ENCODE data around the gene USF2. TPM values are rescaled to one million over a fixed set of nuclear protein-coding genes. Genes with fewer than 3 reads are reported as not detected.

USF2 gene
- polyA plus RNA-seq, 1 donor from 2014 or later, result 107 TPM

DNA sequence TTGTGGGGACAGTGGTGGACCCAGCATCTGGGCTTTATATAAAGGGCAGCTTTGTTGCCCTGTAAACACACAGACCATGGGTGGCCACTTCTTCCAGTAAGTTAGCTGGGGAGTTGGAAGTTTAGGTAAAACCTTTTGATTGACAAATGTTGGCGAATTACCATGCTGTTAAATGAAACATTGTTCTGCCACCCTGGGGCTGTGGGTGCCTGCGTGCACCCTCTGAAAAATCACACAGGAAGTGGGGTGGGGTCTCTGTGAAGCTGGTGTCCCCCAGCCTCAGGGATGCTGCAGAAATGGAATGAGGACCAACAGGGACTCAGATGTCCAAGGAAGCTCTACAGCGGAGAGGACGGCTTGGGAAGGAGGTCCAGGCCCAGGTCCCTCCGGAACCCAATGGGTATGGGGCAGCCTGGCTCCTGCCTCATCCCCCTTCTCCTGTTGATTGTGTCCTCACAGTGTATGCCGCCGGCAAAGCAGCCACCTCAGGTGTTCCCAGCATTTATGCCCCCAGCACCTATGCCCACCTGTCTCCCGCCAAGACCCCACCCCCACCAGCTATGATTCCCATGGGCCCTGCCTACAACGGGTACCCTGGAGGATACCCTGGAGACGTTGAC is 2.8 kb upstream of the USF2 start:
- peaks cover 6% of the 10 kb centered on the region for H3K79me2 ChIP-seq (replicated peaks; ENCODE audit: insufficient read depth, low read length)
- H3K36me3 ChIP-seq (ENCODE audit: insufficient read depth, low read length), result no peaks in the 10 kb centered on the region
- H3K27ac ChIP-seq (ENCODE audit: low read length), result no peak overlapping the region
- H4K20me1 ChIP-seq (ENCODE audit: insufficient read depth), result no peaks in the 10 kb centered on the region
- H3K27me3 ChIP-seq (ENCODE audit: insufficient read depth, low read depth, low read length), result no peaks in the 10 kb centered on the region
- no peak overlapping the region for H2AFZ ChIP-seq (ENCODE audit: low read depth, low read length)
- H3K4me3 ChIP-seq (ENCODE audit: low read length), result no peak overlapping the region
- H3K9ac ChIP-seq (ENCODE audit: low read length), result no peak overlapping the region
- H3F3A ChIP-seq (ENCODE audit: insufficient read depth, low read length, poor library complexity, severe bottlenecking), result no peaks in the 10 kb centered on the region
- H3K9me3 ChIP-seq (ENCODE audit: low read length), result no peaks in the 10 kb centered on the region
- H3K9me2 ChIP-seq (ENCODE audit: insufficient read depth, low read length), result no peaks in the 10 kb centered on the region
- TF ChIP-seq POLR2AphosphoS5 (IDR thresholded peaks at IDR 0.05), result no peak
- TF ChIP-seq EP300 (conservative IDR thresholded peaks at IDR 0.05; ENCODE audit: poor library complexity, severe bottlenecking), result no peak
- no peak for TF ChIP-seq EZH2 (IDR thresholded peaks at IDR 0.05; ENCODE audit: borderline replicate concordance, insufficient read depth, low read length, poor library complexity, severe bottlenecking)
- TF ChIP-seq, protein P1, sequence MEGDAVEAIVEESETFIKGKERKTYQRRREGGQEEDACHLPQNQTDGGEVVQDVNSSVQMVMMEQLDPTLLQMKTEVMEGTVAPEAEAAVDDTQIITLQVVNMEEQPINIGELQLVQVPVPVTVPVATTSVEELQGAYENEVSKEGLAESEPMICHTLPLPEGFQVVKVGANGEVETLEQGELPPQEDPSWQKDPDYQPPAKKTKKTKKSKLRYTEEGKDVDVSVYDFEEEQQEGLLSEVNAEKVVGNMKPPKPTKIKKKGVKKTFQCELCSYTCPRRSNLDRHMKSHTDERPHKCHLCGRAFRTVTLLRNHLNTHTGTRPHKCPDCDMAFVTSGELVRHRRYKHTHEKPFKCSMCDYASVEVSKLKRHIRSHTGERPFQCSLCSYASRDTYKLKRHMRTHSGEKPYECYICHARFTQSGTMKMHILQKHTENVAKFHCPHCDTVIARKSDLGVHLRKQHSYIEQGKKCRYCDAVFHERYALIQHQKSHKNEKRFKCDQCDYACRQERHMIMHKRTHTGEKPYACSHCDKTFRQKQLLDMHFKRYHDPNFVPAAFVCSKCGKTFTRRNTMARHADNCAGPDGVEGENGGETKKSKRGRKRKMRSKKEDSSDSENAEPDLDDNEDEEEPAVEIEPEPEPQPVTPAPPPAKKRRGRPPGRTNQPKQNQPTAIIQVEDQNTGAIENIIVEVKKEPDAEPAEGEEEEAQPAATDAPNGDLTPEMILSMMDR (IDR thresholded peaks at IDR 0.05; ENCODE audit: poor library complexity, severe bottlenecking), result no peak
- no peak for TF ChIP-seq REST (IDR thresholded peaks at IDR 0.05; ENCODE audit: borderline replicate concordance)
- H3K4me2 ChIP-seq (ENCODE audit: low read length), result no peak overlapping the region

- H3K79me2 ChIP-seq (replicated peaks; ENCODE audit: insufficient read depth, low read length), result peaks cover 6% of the 10 kb centered on the region
- no peak overlapping the region for H3K27ac ChIP-seq (ENCODE audit: low read length)
- no peaks in the 10 kb centered on the region for H3K36me3 ChIP-seq (ENCODE audit: insufficient read depth, low read length)
- no peaks in the 10 kb centered on the region for H3K9me2 ChIP-seq (ENCODE audit: insufficient read depth, low read length)
- TF ChIP-seq, protein P1 (IDR thresholded peaks at IDR 0.05; ENCODE audit: poor library complexity, severe bottlenecking), result no peak
- TF ChIP-seq RAD21 (conservative IDR thresholded peaks at IDR 0.05) (no peak), SMC3 (conservative IDR thresholded peaks at IDR 0.05; ENCODE audit: poor library complexity) (no peak), TAF1 (IDR thresholded peaks at IDR 0.05; ENCODE audit: low read depth) (no peak), REST (IDR thresholded peaks at IDR 0.05; ENCODE audit: borderline replicate concordance) (no peak), MXI1 (conservative IDR thresholded peaks at IDR 0.05; ENCODE audit: poor library complexity, severe bottlenecking) (no peak), POLR2AphosphoS5 (IDR thresholded peaks at IDR 0.05) (no peak), EZH2 (IDR thresholded peaks at IDR 0.05; ENCODE audit: borderline replicate concordance, insufficient read depth, low read length, poor library complexity, severe bottlenecking) (no peak), EP300 (conservative IDR thresholded peaks at IDR 0.05; ENCODE audit: poor library complexity, severe bottlenecking) (no peak)
- H3K9me3 ChIP-seq (ENCODE audit: low read length), result no peaks in the 10 kb centered on the region
- H3K4me3 ChIP-seq (ENCODE audit: low read length), result peak overlapping the region; percentile 94
- H3F3A ChIP-seq (ENCODE audit: insufficient read depth, low read length, poor library complexity, severe bottlenecking), result no peaks in the 10 kb centered on the region
- no peaks in the 10 kb centered on the region for H3K27me3 ChIP-seq (ENCODE audit: insufficient read depth, low read depth, low read length)
- peak overlapping the region; percentile 86 for H3K9ac ChIP-seq (ENCODE audit: low read length)
- no peaks in the 10 kb centered on the region for H4K20me1 ChIP-seq (ENCODE audit: insufficient read depth)
- H3K4me2 ChIP-seq (ENCODE audit: low read length), result peak overlapping the region; percentile 94
- no peak overlapping the region for H2AFZ ChIP-seq (ENCODE audit: low read depth, low read length)
Observed at GRCh38 chr19:35266520-35267352, 2.0 kb upstream of the USF2 start.

Measured in neural cell (in vitro differentiated cells).